Stomach (tissue), 9 donors: Measurements from ENCODE around the gene TMEFF2. TPM values are rescaled to one million over a fixed set of nuclear protein-coding genes. Genes with fewer than 3 reads are reported as not detected.

Source experiments
- DNase-seq, 2 donors: peaks; one replicate each; pipeline versions ENCODE4 v3.0.0 to v3.0.0-alpha.2; 2013 to 2019
- H3K27ac ChIP-seq, 5 donors: fragments of 200-600 bp in 4 of 5; sonication (generic) in 4 of 5; one replicate each; pipeline ENCODE4 v1.5.1; 2013 to 2019; ENCODE audit warnings: mild to moderate bottlenecking in 1 of 5, moderate library complexity in 1 of 5
- H3K27me3 ChIP-seq, 3 donors: fragments of 200-600 bp; sonication (generic); one replicate each; pipeline ENCODE4 v1.5.1; 2017 to 2019; ENCODE audit warnings: mixed run types in 1 of 3
- H3K36me3 ChIP-seq, 4 donors: fragments of 200-600 bp; sonication (generic); 1 replicate in 3 of 4; 2 replicates in 1 of 4; pipeline ENCODE4 v1.5.1; 2016 to 2019
- H3K4me1 ChIP-seq, 4 donors: fragments of 200-600 bp; sonication (generic); one replicate each; pipeline ENCODE4 v1.5.1; 2016 to 2019
- H3K4me3 ChIP-seq, 4 donors: fragments of 200-600 bp; sonication (generic) in 3 of 4; one replicate each; pipeline ENCODE4 v1.5.1; 2016 to 2019; ENCODE audit warnings: mild to moderate bottlenecking in 1 of 4
- H3K9me3 ChIP-seq, 4 donors: fragments of 200-600 bp; sonication (generic); one replicate each; pipeline ENCODE4 v1.5.1; 2016 to 2019
- CTCF ChIP-seq, 7 experiments: fragments of 450-650 bp in 4 of 7; fragments of 200-600 bp in 3 of 7; sonication (generic) in 3 of 7; IDR thresholded peaks; one replicate each; pipeline ENCODE4 v1.5.1; 2016 to 2019; ENCODE audit warnings: antibody characterized with exemption in 7 of 7, control low read depth in 2 of 7, mild to moderate bottlenecking in 1 of 7
- EP300 ChIP-seq: sonication (generic); formaldehyde crosslinking; IDR thresholded peaks from one replicate; pipeline ENCODE4 v1.6.1; 2017; ENCODE audit warnings: antibody characterized with exemption
- POLR2A ChIP-seq, 4 donors: fragments of 450-650 bp; IDR thresholded peaks; one replicate each; pipeline ENCODE4 v1.6.1; 2016; ENCODE audit warnings: antibody characterized with exemption in 4 of 4, control low read depth in 2 of 4, mild to moderate bottlenecking in 1 of 4, moderate library complexity in 1 of 4
- POLR2AphosphoS5 ChIP-seq, 3 donors: sonication (generic); formaldehyde crosslinking; IDR thresholded peaks; one replicate each; pipeline ENCODE4 v1.6.1; 2016; ENCODE audit warnings: antibody characterized with exemption in 3 of 3
- WGBS, 5 donors: extraction: QIAGEN DNeasy Blood & Tissue Kit in 3 of 5; methylation state at CpG; one replicate each; pipeline versions ENCODE4 v1.1.5 to v1.1.7; 2013 to 2018; 5-methylcytosine and 5-hydroxymethylcytosine counted together
- intact Hi-C: fragments of 100-400 bp; cut with DNase I; formaldehyde crosslinking; loops from one replicate; pipeline ENCODE4 v1.15.1; 2023; ENCODE audit warnings: low total_unique reads
- polyA plus RNA-seq, 3 donors: library from polyadenylated mRNA; stranded (reverse); fragments of 200-250 nt; gene quantifications; one replicate each; pipeline ENCODE4 v1.2.3, GENCODE V29; 2013
- total RNA-seq, 5 donors: library from RNA; depleted of rRNA; stranded (reverse); fragments of >200 nt; gene quantifications; one replicate each; pipeline versions ENCODE4 v1.1.0 to v1.2.3, GENCODE V29; 2014 to 2016
- donor health status: healthy with polysubstance abuse.
- donor health status: Bipolar disorder and iron deficiency.
- donor health status: healthy.

The TMEFF2 gene
- total and polyA plus RNA-seq, 8 donors: 0.23 to 0.50 (median 0.37) TPM; not detected in 3

- no peak for DNase-seq
- intact Hi-C loops: no loop called here
- WGBS, 5 donors: 83 to 97% (median 90%) methylated on average over 1 of the region's 1 CpG
Measured at GRCh38 chr2:192016265-192016664, 178.5 kb downstream of the TMEFF2 start.

DNA sequence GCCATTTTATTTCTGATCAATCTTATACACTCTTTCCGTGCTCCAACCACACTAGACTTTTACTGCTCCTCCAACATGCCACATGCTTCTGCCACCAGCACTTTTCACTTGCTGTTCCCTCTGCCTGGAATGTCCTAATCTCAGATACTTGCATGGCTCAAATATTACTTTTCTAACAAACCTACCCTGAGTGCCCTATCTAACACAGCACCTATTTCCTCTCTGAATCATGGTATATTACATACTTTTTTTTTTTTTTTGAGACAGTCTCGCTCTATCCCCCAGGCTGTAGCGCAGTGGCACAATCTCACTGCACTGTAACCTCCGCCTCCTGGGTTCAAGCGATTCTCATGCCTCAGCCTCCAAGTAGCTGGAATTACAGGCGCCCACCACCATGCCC is 181.5 kb downstream of the TMEFF2 start:
- H3K36me3 ChIP-seq: no peaks in the 10 kb centered on the region
- H3K4me3 ChIP-seq: no peak overlapping the region
- H3K9me3 ChIP-seq: no peaks in the 10 kb centered on the region
- H3K27me3 ChIP-seq: no peaks in the 10 kb centered on the region
- no peak overlapping the region for H3K27ac ChIP-seq
- 97 to 99% (median 98%) methylated on average over 6 of the region's 6 CpGs for WGBS, 5 donors
- TF ChIP-seq CTCF (IDR thresholded peaks at IDR 0.05): no peak
- no peak for TF ChIP-seq EP300
- TF ChIP-seq POLR2AphosphoS5 (IDR thresholded peaks at IDR 0.05): no peak
- TF ChIP-seq POLR2A (IDR thresholded peaks at IDR 0.05): no peak
- intact Hi-C loops: no loop called here
- DNase-seq: no peak
- H3K4me1 ChIP-seq: no peaks in the 10 kb centered on the region

More at GRCh38 chr2:192016265-192016664, 178.5 kb downstream of the TMEFF2 start:
- TF ChIP-seq POLR2AphosphoS5 (IDR thresholded peaks at IDR 0.05) (no peak), POLR2A (IDR thresholded peaks at IDR 0.05) (no peak), EP300 (no peak), CTCF (IDR thresholded peaks at IDR 0.05) (no peak)
- no peak overlapping the region for H3K27ac ChIP-seq
- H3K4me3 ChIP-seq: no peak overlapping the region
- no peaks in the 10 kb centered on the region for H3K27me3 ChIP-seq
- H3K4me1 ChIP-seq: no peaks in the 10 kb centered on the region
- no peaks in the 10 kb centered on the region for H3K9me3 ChIP-seq
- H3K36me3 ChIP-seq: no peaks in the 10 kb centered on the region

- no peaks in the 10 kb centered on the region for H3K27me3 ChIP-seq
- H3K4me1 ChIP-seq: no peaks in the 10 kb centered on the region
- H3K9me3 ChIP-seq: no peaks in the 10 kb centered on the region
- no peak for TF ChIP-seq CTCF (IDR thresholded peaks at IDR 0.05)
- no peak for TF ChIP-seq POLR2AphosphoS5 (IDR thresholded peaks at IDR 0.05)
- no peak for TF ChIP-seq EP300
- no peak for TF ChIP-seq POLR2A (IDR thresholded peaks at IDR 0.05)
- no peak for DNase-seq
- WGBS, 5 donors: 62 to 78% (median 63%) methylated on average over 1 of the region's 1 CpG
- H3K36me3 ChIP-seq: no peaks in the 10 kb centered on the region
- no peak overlapping the region for H3K4me3 ChIP-seq
- no peak overlapping the region for H3K27ac ChIP-seq
- intact Hi-C loops: no loop called here
Measured at GRCh38 chr2:192011196-192011595, 183.5 kb downstream of the TMEFF2 start.

DNA sequence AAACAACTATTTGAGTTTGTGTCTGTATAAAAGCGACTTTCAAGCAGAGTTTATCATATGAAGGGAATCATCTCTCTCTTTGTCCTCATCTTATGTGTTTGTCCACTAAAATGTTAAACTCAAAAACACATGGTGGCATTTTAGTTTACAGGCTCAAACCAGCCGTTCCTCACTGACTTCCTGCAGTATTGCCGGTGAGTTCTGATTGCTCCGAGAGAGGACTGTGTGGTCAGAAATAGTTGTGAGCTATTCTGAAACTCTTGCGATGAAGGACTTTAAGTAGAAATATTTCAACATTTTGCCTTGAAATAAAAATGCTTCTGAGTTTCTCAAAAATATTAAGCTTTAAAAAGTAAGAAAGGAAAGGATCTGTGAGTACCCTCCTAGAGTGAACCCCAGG is 184.7 kb downstream of the TMEFF2 start:
- WGBS, 5 donors: 36 to 70% (median 60%) methylated on average over 5 of the region's 5 CpGs
- Histone ChIP-seq H3K4me1 (no peaks in the 10 kb centered on the region), H3K9me3 (no peaks in the 10 kb centered on the region), H3K27me3 (no peaks in the 10 kb centered on the region), H3K36me3 (no peaks in the 10 kb centered on the region), H3K27ac (no peak overlapping the region), H3K4me3 (no peak overlapping the region)
- DNase-seq: no peak
- TF ChIP-seq POLR2A (IDR thresholded peaks at IDR 0.05): no peak
- no peak for TF ChIP-seq POLR2AphosphoS5 (IDR thresholded peaks at IDR 0.05)
- no peak for TF ChIP-seq EP300
- no peak for TF ChIP-seq CTCF (IDR thresholded peaks at IDR 0.05)
- intact Hi-C loops: no loop called here
